GM19372 (cell line): Measurements from ENCODE around the gene LIMS4.
A peak's percentile ranks its signal among the peaks of the same experiment; 100 is the strongest.
"Not testable (repeated sequence)": the region's sequence is repeated elsewhere in the genome, so short reads cannot be mapped to it uniquely, and the experiment has no call there.

ENCODE experiments used
- ATAC-seq: cut with Tn5 transposase; IDR thresholded peaks from one replicate; pipeline ENCODE4 v1.9.1; 2021; ENCODE audit warnings: mild to moderate bottlenecking, low read depth, moderate library complexity; ENCODE audit not compliant: unreplicated experiment

Gene LIMS4, protein sequence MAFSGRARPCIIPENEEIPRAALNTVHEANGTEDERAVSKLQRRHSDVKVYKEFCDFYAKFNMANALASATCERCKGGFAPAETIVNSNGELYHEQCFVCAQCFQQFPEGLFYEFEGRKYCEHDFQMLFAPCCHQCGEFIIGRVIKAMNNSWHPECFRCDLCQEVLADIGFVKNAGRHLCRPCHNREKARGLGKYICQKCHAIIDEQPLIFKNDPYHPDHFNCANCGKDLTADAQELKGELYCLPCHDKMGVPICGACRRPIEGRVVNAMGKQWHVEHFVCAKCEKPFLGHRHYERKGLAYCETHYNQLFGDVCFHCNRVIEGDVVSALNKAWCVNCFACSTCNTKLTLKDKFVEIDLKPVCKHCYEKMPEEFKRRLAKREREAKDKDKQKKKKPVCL

DNA sequence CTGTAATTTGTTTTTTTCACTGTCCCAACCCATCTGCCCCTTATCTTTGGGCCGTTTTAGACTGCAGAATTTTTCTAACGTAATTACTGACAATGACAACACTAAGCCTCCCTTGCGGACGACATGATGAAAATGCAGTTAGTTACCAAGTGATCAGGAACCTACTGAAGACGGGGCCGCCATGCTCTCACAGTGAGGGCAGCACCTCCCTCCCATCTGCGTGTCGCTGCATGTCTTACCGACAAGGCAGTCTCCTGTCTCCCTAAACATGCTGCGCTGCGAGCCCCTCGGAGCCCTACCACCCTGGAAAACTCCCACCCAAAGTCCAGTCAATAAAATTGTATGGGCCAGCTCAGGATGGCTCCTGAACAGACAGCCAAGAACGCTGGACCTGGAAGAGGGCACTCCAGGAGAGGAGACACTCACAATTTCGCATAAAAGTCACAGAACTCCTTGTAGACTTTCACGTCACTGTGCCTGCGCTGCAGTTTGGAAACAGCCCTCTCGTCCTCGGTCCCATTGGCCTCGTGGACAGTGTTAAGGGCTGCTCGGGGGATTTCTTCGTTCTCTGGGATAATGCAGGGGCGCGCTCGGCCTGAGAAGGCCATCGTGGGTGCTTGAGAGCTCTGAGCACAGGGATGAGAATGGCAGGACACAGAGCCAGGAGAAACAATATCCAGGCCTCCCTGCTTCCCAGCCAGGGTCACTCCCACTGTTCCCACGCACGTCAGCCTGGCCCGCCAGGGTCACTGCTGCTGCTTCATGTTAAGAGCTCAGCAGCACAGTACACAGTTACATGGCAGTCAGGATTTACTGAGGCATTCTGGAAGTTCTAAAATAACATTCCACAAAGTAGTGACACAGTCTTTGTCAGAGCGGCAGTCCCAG, at the start of gene LIMS4:
Gene LIMS4, minus strand, starts transcription at position 646 of the 888 bp plus-strand sequence. Its CDS starts 38 bp downstream, at position 608.
- not testable (repeated sequence) for ATAC-seq

- ATAC-seq = peak; percentile 76
Observed at GRCh38 chr2:110499755-110500377, 27.2 kb upstream of the LIMS4 start.

DNA sequence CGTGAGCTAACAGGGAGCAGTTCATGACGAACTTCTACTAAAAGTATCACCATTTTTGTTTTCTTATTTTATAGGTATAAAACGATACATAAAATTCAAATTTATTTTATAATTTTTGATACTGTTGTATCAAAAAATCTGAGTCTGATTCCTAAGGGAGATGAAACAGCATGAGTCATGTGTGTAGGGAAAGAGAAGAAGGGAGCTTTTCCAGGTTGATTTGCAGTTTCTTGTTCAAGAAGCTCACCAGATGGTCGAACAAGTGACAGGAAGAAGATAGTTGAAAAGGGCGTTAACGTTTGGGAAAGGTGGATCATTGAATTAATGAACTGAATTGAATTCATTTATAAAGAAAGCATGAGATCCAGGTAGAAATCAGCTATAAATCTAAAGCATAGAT, 23.4 kb upstream of the LIMS4 start:
- ATAC-seq = not testable (repeated sequence)

- not testable (repeated sequence) for ATAC-seq
Observed at GRCh38 chr2:110494488-110494887, 21.9 kb upstream of the LIMS4 start.

- not testable (repeated sequence) for ATAC-seq
Observed at GRCh38 chr2:110488991-110489390, 16.4 kb upstream of the LIMS4 start.

DNA sequence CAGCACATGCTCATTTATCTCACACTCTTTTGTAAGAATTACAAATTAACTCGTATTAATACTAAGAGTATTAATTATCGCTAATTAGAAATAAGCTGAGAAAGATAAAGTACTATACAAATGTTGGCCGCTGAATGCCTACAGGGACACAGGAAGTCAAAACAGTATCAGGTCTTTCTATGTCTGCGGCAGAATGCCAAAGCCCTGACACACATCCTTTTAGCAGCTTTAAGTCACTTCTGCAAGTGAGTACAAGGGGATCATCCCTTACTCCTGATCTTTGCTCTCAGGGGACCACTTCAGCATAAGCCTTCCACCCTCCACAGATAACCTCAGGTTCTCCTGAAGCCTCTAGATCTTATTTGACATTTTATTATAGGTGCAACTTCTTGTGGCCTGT, 10.1 kb upstream of the LIMS4 start:
- not testable (repeated sequence) for ATAC-seq

DNA sequence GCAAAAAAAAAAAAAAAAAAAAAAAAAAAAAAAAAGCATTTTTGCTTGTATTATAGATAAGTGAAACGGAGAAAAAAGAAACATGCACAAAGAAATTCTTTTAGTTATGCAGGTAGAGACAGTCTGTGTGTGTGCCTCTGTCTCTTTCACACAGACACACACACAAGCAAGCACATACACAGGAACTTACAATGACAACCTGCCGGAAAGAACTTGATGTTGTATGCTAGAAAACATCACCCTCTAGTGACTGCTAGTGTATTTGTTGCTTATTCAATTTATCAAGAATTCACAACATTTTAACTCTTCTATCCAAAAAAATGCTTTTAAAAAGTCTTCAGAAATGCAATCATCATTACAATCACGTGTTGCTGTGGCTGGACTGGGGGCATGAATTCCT, 8.6 kb upstream of the LIMS4 start:
- not testable (repeated sequence) for ATAC-seq

GRCh38 chr2:110480084-110480483, 7.5 kb upstream of the LIMS4 start:
- ATAC-seq = not testable (repeated sequence)

DNA sequence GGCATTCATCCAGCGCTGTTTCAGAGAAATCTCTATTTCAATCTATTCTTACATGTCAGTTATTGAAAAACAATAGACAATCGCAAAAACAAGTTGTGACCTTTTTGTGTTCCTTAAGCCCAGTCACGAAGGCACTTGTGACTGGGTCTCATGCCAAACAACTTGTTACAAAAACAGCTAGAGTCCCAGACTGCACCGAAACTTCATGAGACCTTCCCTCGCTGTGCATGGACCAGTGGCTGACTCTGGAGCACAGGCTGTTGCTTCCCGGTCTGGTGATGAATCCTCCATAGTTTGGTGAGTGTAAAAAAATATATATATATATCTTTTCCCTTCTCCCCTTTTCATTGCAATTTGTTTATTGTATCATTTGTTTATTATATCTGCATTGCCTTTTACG, 4.8 kb upstream of the LIMS4 start:
- ATAC-seq = not testable (repeated sequence)

GRCh38 chr2:110476952-110477351, 4.3 kb upstream of the LIMS4 start:
- ATAC-seq = not testable (repeated sequence)

DNA sequence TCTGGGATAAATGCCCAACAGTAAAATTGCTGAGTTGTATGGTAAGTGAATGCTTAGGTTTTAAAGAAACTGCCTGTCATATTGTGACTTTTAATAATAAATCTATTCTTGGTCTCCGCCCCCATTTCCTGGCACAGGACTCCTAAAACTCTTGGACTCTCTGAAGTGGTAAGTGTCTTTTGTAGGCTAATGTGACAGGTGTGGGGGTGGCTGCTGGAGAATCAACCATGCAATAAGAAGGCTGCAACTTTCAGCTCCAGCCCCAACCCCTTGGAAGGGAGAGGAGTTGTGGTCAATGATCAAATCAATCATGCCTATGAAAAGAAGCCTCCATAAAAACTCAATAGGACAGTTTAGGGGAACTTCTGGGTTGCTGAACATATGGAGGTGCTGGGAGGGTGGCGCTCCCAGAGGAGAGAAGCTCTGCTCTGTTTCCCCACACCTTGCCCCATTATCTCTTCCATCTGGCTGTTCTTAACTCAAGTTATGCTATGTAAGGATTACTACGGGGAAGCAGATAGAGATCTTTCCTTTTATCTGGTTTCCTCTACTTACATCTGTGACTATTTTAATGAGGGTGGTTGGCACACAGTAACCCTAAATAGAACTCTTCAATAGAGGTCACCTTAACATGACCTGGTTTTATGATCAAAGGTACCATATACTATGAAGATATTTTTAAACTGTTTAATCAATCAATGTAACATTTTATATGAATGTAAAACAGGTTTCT, 3.2 kb upstream of the LIMS4 start:
- ATAC-seq = not testable (repeated sequence)

DNA sequence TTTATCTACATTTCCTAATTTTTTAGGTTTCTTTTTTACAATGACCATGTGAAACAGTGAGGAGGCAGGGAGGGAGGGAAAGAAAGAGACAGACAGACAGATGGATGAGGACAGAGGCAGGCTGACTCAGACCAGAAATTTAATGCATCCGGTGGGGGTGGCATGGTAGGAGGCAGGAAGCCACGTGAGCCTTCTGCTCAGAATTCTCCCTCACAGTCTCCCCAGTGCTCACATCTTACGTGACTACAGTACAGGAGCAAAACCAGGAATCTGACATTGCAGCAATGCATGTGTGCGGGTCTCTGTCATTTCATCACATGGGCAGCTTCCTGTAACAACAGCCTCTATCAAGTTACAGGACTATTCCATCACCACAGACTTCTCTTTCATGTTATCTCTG, 2.3 kb upstream of the LIMS4 start:
- ATAC-seq = peak; percentile 99

GRCh38 chr2:110473059-110473358, 393 bp upstream of the LIMS4 start:
- not testable (repeated sequence) for ATAC-seq

DNA sequence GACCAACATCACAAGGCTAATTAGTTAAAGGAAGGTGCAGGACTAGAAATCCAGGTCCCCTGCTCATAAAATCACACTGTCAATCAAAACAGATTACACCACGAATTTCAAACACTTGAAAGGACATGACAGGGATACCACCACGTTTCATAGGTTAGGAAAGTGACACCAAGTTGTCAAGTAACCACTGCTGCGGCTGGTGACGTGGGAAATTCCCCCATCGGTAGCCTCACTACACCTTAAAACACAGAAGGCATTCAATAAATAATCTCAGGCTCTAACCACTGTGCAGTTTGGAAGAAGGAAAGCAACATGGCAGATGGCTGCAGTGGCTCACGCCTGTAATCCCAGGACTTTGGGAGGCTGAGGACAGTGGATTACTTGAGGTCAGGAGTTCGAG, 3.7 kb downstream of the LIMS4 start:
- not testable (repeated sequence) for ATAC-seq

- ATAC-seq = not testable (repeated sequence)
Observed at GRCh38 chr2:110465312-110465711, 7.3 kb downstream of the LIMS4 start.

DNA sequence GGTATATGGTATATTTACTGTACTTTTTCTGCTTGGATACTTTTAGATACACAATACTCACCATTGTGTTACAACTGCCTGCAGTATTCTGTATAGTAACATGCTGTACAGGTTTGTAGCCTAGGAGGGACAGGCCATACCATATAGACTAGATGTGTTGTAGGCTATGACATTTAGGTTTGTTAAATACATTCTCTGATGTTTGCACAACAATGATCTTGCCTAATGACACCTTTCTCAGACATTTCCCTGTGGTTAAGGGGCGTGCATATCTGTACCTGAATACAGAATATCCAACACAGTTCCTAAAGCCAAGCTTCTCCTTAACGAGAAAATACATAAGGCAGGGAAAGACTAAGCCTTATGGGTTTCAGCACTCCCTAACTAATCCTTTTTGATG, 10.2 kb downstream of the LIMS4 start:
- not testable (repeated sequence) for ATAC-seq

- not testable (repeated sequence) for ATAC-seq
Observed at GRCh38 chr2:110460318-110460717, 12.3 kb downstream of the LIMS4 start.

- ATAC-seq = not testable (repeated sequence)
Observed at GRCh38 chr2:110457214-110457590, 15.4 kb downstream of the LIMS4 start.

GRCh38 chr2:110456291-110457213, 16.1 kb downstream of the LIMS4 start:
- ATAC-seq = not testable (repeated sequence)
